ENCODE results near the gene HOXA11. TPM values are rescaled to one million over a fixed set of nuclear protein-coding genes. Genes with fewer than 3 reads are reported as not detected.

HOXA11 gene
- total RNA-seq, 2 experiments from 2014 or later, result not detected

GRCh38 chr7:27182285-27182841, 2.7 kb downstream of the HOXA11 start:
- CTCF ChIA-PET, result interaction anchor here (0.7 to 6.5 kb wide), 7 partner anchors 12 to 33 kb away, joined by 3 to 45 read pairs (median 4); partner anchors contain the start of gene HOXA9
- no peak overlapping the region for H3K27ac Mint-ChIP-seq
- DNase-seq, result no peak
- no peaks in the 10 kb centered on the region for H3K9me3 Mint-ChIP-seq
- peaks cover 4% of the 10 kb centered on the region for H3K36me3 Mint-ChIP-seq
- no peak overlapping the region for H3K4me3 Mint-ChIP-seq
- POLR2A ChIA-PET, result interaction anchor here (1.0 kb wide), 1 partner anchor 14 kb away, joined by 3 read pairs; no protein-coding TSS in a partner anchor
- H3K27me3 Mint-ChIP-seq, result peaks cover 69% of the 10 kb centered on the region
- intact Hi-C loops (cut with micrococcal nuclease), result no loop called here
- H3K4me1 Mint-ChIP-seq (ENCODE audit: low read depth), result peaks cover 31% of the 10 kb centered on the region

GRCh38 chr7:27181795-27182275, 3.2 kb downstream of the HOXA11 start:
- POLR2A ChIA-PET, result interaction anchor here (1.0 kb wide), 1 partner anchor 14 kb away, joined by 3 read pairs; no protein-coding TSS in a partner anchor
- DNase-seq, result peak; percentile 4

GRCh38 chr7:27180431-27181420, 4.3 kb downstream of the HOXA11 start:
- Mint-ChIP-seq H3K36me3 (peaks cover 4% of the 10 kb centered on the region), H3K27ac (no peak overlapping the region), H3K4me1 (ENCODE audit: low read depth) (peaks cover 21% of the 10 kb centered on the region), H3K4me3 (no peak overlapping the region), H3K27me3 (peaks cover 69% of the 10 kb centered on the region), H3K9me3 (no peaks in the 10 kb centered on the region)
- intact Hi-C loops (cut with micrococcal nuclease), result no loop called here
- ChIA-PET CTCF (interaction anchor here (0.5 to 3.4 kb wide), 30 partner anchors 10 to 1443 kb away, joined by 3 to 22 read pairs (median 4); partner anchors contain the start of gene HOXA9), POLR2A (no interaction called here)
- peak; percentile 1 for DNase-seq

More at GRCh38 chr7:27181795-27182275, 3.2 kb downstream of the HOXA11 start:
- Mint-ChIP-seq H3K9me3 (no peaks in the 10 kb centered on the region), H3K36me3 (peaks cover 4% of the 10 kb centered on the region), H3K27me3 (peaks cover 67% of the 10 kb centered on the region), H3K4me1 (ENCODE audit: low read depth) (peaks cover 28% of the 10 kb centered on the region), H3K27ac (no peak overlapping the region), H3K4me3 (no peak overlapping the region)
- CTCF ChIA-PET, result interaction anchor here (1.0 to 6.5 kb wide), 5 partner anchors 11 to 32 kb away, joined by 3 to 45 read pairs (median 4); no protein-coding TSS in a partner anchor
- intact Hi-C loops (cut with micrococcal nuclease), result no loop called here

GRCh38 chr7:27179503-27180430, 5.3 kb downstream of the HOXA11 start:
- Mint-ChIP-seq H3K4me3 (no peak overlapping the region), H3K9me3 (no peaks in the 10 kb centered on the region), H3K27me3 (peaks cover 69% of the 10 kb centered on the region), H3K4me1 (ENCODE audit: low read depth) (peaks cover 13% of the 10 kb centered on the region), H3K36me3 (peaks cover 2% of the 10 kb centered on the region), H3K27ac (no peak overlapping the region)
- CTCF ChIA-PET, result interaction anchor here (0.5 to 3.4 kb wide), 32 partner anchors 9 to 1770 kb away, joined by 3 to 22 read pairs (median 4); partner anchors contain the start of genes HOXA5 and HOXA9
- DNase-seq, result peak; percentile 68
- POLR2A ChIA-PET, result no interaction called here
- intact Hi-C loops (cut with micrococcal nuclease), result loop anchor here (5.0 kb wide), 1 partner anchor 1322 kb away; no protein-coding TSS in a partner anchor

GRCh38 chr7:27179030-27179429, 6.0 kb downstream of the HOXA11 start:
- DNase-seq, result no peak
- Mint-ChIP-seq H3K27ac (no peak overlapping the region), H3K4me1 (ENCODE audit: low read depth) (peaks cover 12% of the 10 kb centered on the region), H3K4me3 (no peak overlapping the region), H3K27me3 (peaks cover 71% of the 10 kb centered on the region), H3K36me3 (no peaks in the 10 kb centered on the region), H3K9me3 (no peaks in the 10 kb centered on the region)
- POLR2A ChIA-PET, result no interaction called here
- intact Hi-C loops (cut with micrococcal nuclease), result loop anchor here (5.0 kb wide), 1 partner anchor 1322 kb away; no protein-coding TSS in a partner anchor
- CTCF ChIA-PET, result interaction anchor here (1.1 to 3.4 kb wide), 20 partner anchors 8 to 809 kb away, joined by 3 to 22 read pairs (median 6); partner anchors contain the start of genes HOXA5 and HOXA9

GRCh38 chr7:27178366-27178765, 6.7 kb downstream of the HOXA11 start:
- Mint-ChIP-seq H3K36me3 (no peaks in the 10 kb centered on the region), H3K4me1 (ENCODE audit: low read depth) (peaks cover 10% of the 10 kb centered on the region), H3K4me3 (no peak overlapping the region), H3K9me3 (no peaks in the 10 kb centered on the region), H3K27ac (no peak overlapping the region), H3K27me3 (peaks cover 67% of the 10 kb centered on the region)
- DNase-seq, result peak; percentile 2
- POLR2A ChIA-PET, result no interaction called here
- intact Hi-C loops (cut with micrococcal nuclease), result loop anchor here (5.0 kb wide), 1 partner anchor 1321 kb away; no protein-coding TSS in a partner anchor
- CTCF ChIA-PET, result interaction anchor here (1.4 to 3.4 kb wide), 8 partner anchors 10 to 491 kb away, joined by 3 to 22 read pairs (median 10); partner anchors contain the start of genes HOXA5 and HOXA9

GRCh38 chr7:27177795-27178320, 7.2 kb downstream of the HOXA11 start:
- intact Hi-C loops (cut with micrococcal nuclease), result loop anchor here (5.0 kb wide), 1 partner anchor 1321 kb away; no protein-coding TSS in a partner anchor
- peaks cover 10% of the 10 kb centered on the region for H3K4me1 Mint-ChIP-seq (ENCODE audit: low read depth)

GRCh38 chr7:27176962-27177794, 7.9 kb downstream of the HOXA11 start:
- Mint-ChIP-seq H3K4me3 (no peak overlapping the region), H3K36me3 (no peaks in the 10 kb centered on the region), H3K4me1 (ENCODE audit: low read depth) (peaks cover 13% of the 10 kb centered on the region), H3K9me3 (no peaks in the 10 kb centered on the region), H3K27me3 (peaks cover 66% of the 10 kb centered on the region), H3K27ac (no peak overlapping the region)
- DNase-seq, result peak; percentile 5
- intact Hi-C loops (cut with micrococcal nuclease), result loop anchor here (5.0 kb wide), 1 partner anchor 1320 kb away; no protein-coding TSS in a partner anchor
- ChIA-PET CTCF (interaction anchor here (1.2 to 3.4 kb wide), 3 partner anchors 16 to 26 kb away, joined by 3 to 19 read pairs (median 5); no protein-coding TSS in a partner anchor), POLR2A (no interaction called here)

More at GRCh38 chr7:27177795-27178320, 7.2 kb downstream of the HOXA11 start:
- no peaks in the 10 kb centered on the region for H3K9me3 Mint-ChIP-seq
- ChIA-PET CTCF (interaction anchor here (3.4 kb wide), 1 partner anchor 17 kb away, joined by 19 read pairs; no protein-coding TSS in a partner anchor), POLR2A (no interaction called here)
- H3K4me3 Mint-ChIP-seq, result no peak overlapping the region
- H3K27ac Mint-ChIP-seq, result no peak overlapping the region
- no peaks in the 10 kb centered on the region for H3K36me3 Mint-ChIP-seq
- DNase-seq, result peak; percentile 1
- peaks cover 66% of the 10 kb centered on the region for H3K27me3 Mint-ChIP-seq

GRCh38 chr7:27176524-27176845, 8.5 kb downstream of the HOXA11 start:
- H3K27me3 Mint-ChIP-seq, result peaks cover 70% of the 10 kb centered on the region
- ChIA-PET CTCF (interaction anchor here (1.2 to 1.3 kb wide), 2 partner anchors 16 to 25 kb away, joined by 3 to 5 read pairs; no protein-coding TSS in a partner anchor), POLR2A (no interaction called here)
- H3K36me3 Mint-ChIP-seq, result peaks cover 1% of the 10 kb centered on the region
- no peak overlapping the region for H3K4me3 Mint-ChIP-seq
- H3K4me1 Mint-ChIP-seq (ENCODE audit: low read depth), result peaks cover 18% of the 10 kb centered on the region
- no peak for DNase-seq
- intact Hi-C loops (cut with micrococcal nuclease), result loop anchor here (5.0 kb wide), 1 partner anchor 1319 kb away; no protein-coding TSS in a partner anchor
- no peak overlapping the region for H3K27ac Mint-ChIP-seq
- no peaks in the 10 kb centered on the region for H3K9me3 Mint-ChIP-seq

Measured in activated CD4-positive, alpha-beta memory T cell treated with anti-CD3 and anti-CD28 coated beads for 36 hours (primary cell).